Testis (tissue), 2 donors: ENCODE measurements around the gene MYO1D.

Experiments
- POLR2A ChIP-seq: fragments of 450-650 bp; IDR thresholded peaks from one replicate; pipeline ENCODE4 v1.6.1; 2017; ENCODE audit warnings: antibody characterized with exemption, mild to moderate bottlenecking, moderate library complexity
- TF ChIP-seq, protein P1 (sequence below), 3 experiments: fragments of 450-650 bp in 2 of 3; fragments of 200-600 bp in 1 of 3; sonication (generic) in 1 of 3; IDR thresholded peaks; one replicate each; pipeline ENCODE4 v1.5.1; 2016 to 2019; ENCODE audit warnings: antibody characterized with exemption in 3 of 3, mild to moderate bottlenecking in 2 of 3, moderate library complexity in 1 of 3

DNA sequence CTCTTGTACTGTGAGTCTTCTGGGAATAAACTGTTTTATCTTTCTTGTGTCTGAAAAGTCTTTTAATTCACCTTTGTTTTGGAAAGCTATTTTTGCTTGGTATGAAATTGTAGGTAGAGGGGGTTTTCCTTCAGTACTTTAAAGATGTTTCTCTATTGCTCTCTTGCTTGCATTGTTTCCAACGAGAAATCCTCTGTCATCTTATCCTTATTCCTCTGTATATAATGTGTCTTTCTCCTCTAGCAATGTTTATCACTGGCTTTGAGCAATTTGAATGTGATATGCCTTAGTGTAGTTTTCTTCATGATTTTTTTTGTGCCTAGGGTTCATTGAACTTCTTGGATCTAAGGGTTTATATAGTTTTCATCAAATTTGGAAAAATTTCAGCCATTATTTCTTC, 293.9 kb downstream of the MYO1D start:
- TF ChIP-seq, protein P1, sequence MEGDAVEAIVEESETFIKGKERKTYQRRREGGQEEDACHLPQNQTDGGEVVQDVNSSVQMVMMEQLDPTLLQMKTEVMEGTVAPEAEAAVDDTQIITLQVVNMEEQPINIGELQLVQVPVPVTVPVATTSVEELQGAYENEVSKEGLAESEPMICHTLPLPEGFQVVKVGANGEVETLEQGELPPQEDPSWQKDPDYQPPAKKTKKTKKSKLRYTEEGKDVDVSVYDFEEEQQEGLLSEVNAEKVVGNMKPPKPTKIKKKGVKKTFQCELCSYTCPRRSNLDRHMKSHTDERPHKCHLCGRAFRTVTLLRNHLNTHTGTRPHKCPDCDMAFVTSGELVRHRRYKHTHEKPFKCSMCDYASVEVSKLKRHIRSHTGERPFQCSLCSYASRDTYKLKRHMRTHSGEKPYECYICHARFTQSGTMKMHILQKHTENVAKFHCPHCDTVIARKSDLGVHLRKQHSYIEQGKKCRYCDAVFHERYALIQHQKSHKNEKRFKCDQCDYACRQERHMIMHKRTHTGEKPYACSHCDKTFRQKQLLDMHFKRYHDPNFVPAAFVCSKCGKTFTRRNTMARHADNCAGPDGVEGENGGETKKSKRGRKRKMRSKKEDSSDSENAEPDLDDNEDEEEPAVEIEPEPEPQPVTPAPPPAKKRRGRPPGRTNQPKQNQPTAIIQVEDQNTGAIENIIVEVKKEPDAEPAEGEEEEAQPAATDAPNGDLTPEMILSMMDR (IDR thresholded peaks at IDR 0.05), result no peak
- TF ChIP-seq POLR2A, result no peak
